WTC11 (cell line): ENCODE results near the gene RNF19B. TPM values are rescaled to one million over a fixed set of nuclear protein-coding genes. Genes with fewer than 3 reads are reported as not detected.
"Not testable (repeated sequence)": the region's sequence is repeated elsewhere in the genome, so short reads cannot be mapped to it uniquely, and the experiment has no call there.

Source experiments
- ATAC-seq: fragments of 200-7000 bp; cut with Tn5 transposase; 2 replicates; pipeline ENCODE4 v1.10.0; 2021; ENCODE audit warnings: mild to moderate bottlenecking, moderate library complexity
- CTCF ChIA-PET: fragments of 300-600 bp; sonication (Branson Sonifier 250); formaldehyde crosslinking; loops from one replicate; lab custom pipeline; 2021; ENCODE audit warnings: antibody characterized with exemption; lab: Charles Lee
- POLR2A ChIA-PET: fragments of 350-600 bp; sonication (Branson Sonifier 250); formaldehyde crosslinking; loops from one replicate; lab custom pipeline; 2021; ENCODE audit warnings: antibody characterized with exemption; lab: Charles Lee
- DNase-seq: peaks from one replicate; pipeline ENCODE4 v3.0.0; 2021; ENCODE audit warnings: low spot score
- H3K27ac Mint-ChIP-seq: 2 replicates; pipeline ENCODE4 v1.8.0; 2021; ENCODE audit warnings: mixed read lengths
- H3K27me3 Mint-ChIP-seq: 2 replicates; pipeline ENCODE4 v1.8.0; 2021; ENCODE audit warnings: low read depth, mild to moderate bottlenecking, moderate library complexity, mixed read lengths
- H3K36me3 Mint-ChIP-seq: 2 replicates; pipeline ENCODE4 v1.8.0; 2021; ENCODE audit warnings: mixed read lengths
- H3K4me1 Mint-ChIP-seq: 2 replicates; pipeline ENCODE4 v1.8.0; 2022; ENCODE audit warnings: mixed read lengths
- H3K4me3 Mint-ChIP-seq: 2 replicates; pipeline ENCODE4 v1.8.0; 2021; ENCODE audit warnings: mild to moderate bottlenecking, moderate library complexity, mixed read lengths
- H3K9me3 Mint-ChIP-seq: 2 replicates; pipeline ENCODE4 v1.8.0; 2021; ENCODE audit warnings: mixed read lengths
- ATF2 ChIP-seq: sonication (generic); formaldehyde crosslinking; IDR thresholded peaks from 2 replicates; pipeline ENCODE4 v1.8.1; 2022; ENCODE audit warnings: low read depth, missing genetic modification reagents, borderline replicate concordance
- CBFB ChIP-seq: sonication (generic); formaldehyde crosslinking; IDR thresholded peaks from 2 replicates; pipeline ENCODE4 v1.8.1; 2022; ENCODE audit warnings: mild to moderate bottlenecking, low read depth, missing genetic modification reagents
- E2F1 ChIP-seq: sonication (generic); formaldehyde crosslinking; IDR thresholded peaks from 2 replicates; pipeline ENCODE4 v1.8.0; 2022; ENCODE audit warnings: mild to moderate bottlenecking, missing genetic modification reagents
- E2F5 ChIP-seq: sonication (generic); formaldehyde crosslinking; IDR thresholded peaks from 2 replicates; pipeline ENCODE4 v1.8.1; 2022; ENCODE audit warnings: mild to moderate bottlenecking, moderate library complexity, missing genetic modification reagents
- ETV6 ChIP-seq: sonication (generic); formaldehyde crosslinking; IDR thresholded peaks from 2 replicates; pipeline ENCODE4 v1.8.1; 2022; ENCODE audit warnings: mild to moderate bottlenecking, missing genetic modification reagents
- FOXP1 ChIP-seq: sonication (generic); formaldehyde crosslinking; IDR thresholded peaks from 2 replicates; pipeline ENCODE4 v1.8.0; 2022; ENCODE audit warnings: missing genetic modification reagents, mild to moderate bottlenecking, moderate library complexity, borderline replicate concordance
- GRHL2 ChIP-seq: fragments of 250-450 bp; sonication (Bioruptor Pico); IDR thresholded peaks from 2 replicates; pipeline ENCODE4 v1.8.0; 2022; ENCODE audit warnings: mild to moderate bottlenecking, moderate library complexity; ENCODE audit not compliant: insufficient replicate concordance, severe bottlenecking
- MAX ChIP-seq: sonication (generic); formaldehyde crosslinking; IDR thresholded peaks from 2 replicates; pipeline ENCODE4 v1.8.0; 2022; ENCODE audit warnings: mild to moderate bottlenecking, missing genetic modification reagents
- MYBL2 ChIP-seq: sonication (generic); formaldehyde crosslinking; IDR thresholded peaks from 2 replicates; pipeline ENCODE4 v1.8.1; 2023; ENCODE audit warnings: mild to moderate bottlenecking, moderate library complexity, missing genetic modification reagents
- OVOL2 ChIP-seq: fragments of 250-450 bp; sonication (Bioruptor Pico); IDR thresholded peaks from 2 replicates; pipeline ENCODE4 v1.9.0; 2021; ENCODE audit warnings: mild to moderate bottlenecking, borderline replicate concordance
- TP53 ChIP-seq: sonication (generic); formaldehyde crosslinking; IDR thresholded peaks from 2 replicates; pipeline ENCODE4 v1.8.1; 2023; ENCODE audit warnings: mild to moderate bottlenecking, missing genetic modification reagents
- ZNF121 ChIP-seq: sonication (generic); formaldehyde crosslinking; IDR thresholded peaks from 2 replicates; pipeline ENCODE4 v1.8.0; 2023; ENCODE audit warnings: missing genetic modification reagents
- ZNF138 ChIP-seq: sonication (generic); formaldehyde crosslinking; conservative IDR thresholded peaks from 2 replicates; pipeline ENCODE4 v1.8.1; 2022; ENCODE audit warnings: mild to moderate bottlenecking, moderate library complexity, missing genetic modification reagents
- ZNF281 ChIP-seq: sonication (generic); formaldehyde crosslinking; IDR thresholded peaks from 2 replicates; pipeline ENCODE4 v1.8.0; 2023; ENCODE audit warnings: mild to moderate bottlenecking, missing genetic modification reagents
- ZNF317 ChIP-seq: sonication (generic); formaldehyde crosslinking; IDR thresholded peaks from 2 replicates; pipeline ENCODE4 v1.8.1; 2023; ENCODE audit warnings: low read depth, mild to moderate bottlenecking, moderate library complexity, missing genetic modification reagents, borderline replicate concordance
- total RNA-seq: library from RNA; stranded (reverse); gene quantifications from 3 replicates; pipeline ENCODE4 v1.2.3, GENCODE V29; 2021

RNF19B gene
- total RNA-seq, 1 experiment from 2014 or later, result 21.9 TPM

GRCh38 chr1:32978854-32979253 is 14.2 kb upstream of the RNF19B start:
- peaks cover 18% of the 10 kb centered on the region for H3K27me3 Mint-ChIP-seq
- ChIA-PET CTCF (no interaction called here), POLR2A (no interaction called here)
- H3K9me3 Mint-ChIP-seq, result 0 out of 2 replicates have a peak, but pooled peaks cover 3% of the 10 kb centered on the region
- peaks cover 10% of the 10 kb centered on the region for H3K36me3 Mint-ChIP-seq
- ATAC-seq (no peak), DNase-seq (no peak)
- no peak overlapping the region for H3K27ac Mint-ChIP-seq
- TF ChIP-seq E2F1 (CRISPR knock-in tag) (no peak), OVOL2 (CRISPR knock-in tag) (no peak), MYBL2 (CRISPR knock-in tag) (no peak), ZNF317 (CRISPR knock-in tag) (no peak), ZNF121 (peak; percentile 78; the same call in 1 of the 2 replicates)
- H3K4me1 Mint-ChIP-seq, result peaks cover 49% of the 10 kb centered on the region
- H3K4me3 Mint-ChIP-seq, result no peak overlapping the region

GRCh38 chr1:32977546-32978087 is 13.0 kb upstream of the RNF19B start:
- no peak for DNase-seq
- Mint-ChIP-seq H3K36me3 (peaks cover 10% of the 10 kb centered on the region), H3K27me3 (peaks cover 19% of the 10 kb centered on the region), H3K27ac (no peak overlapping the region), H3K4me1 (peaks cover 36% of the 10 kb centered on the region), H3K4me3 (no peak overlapping the region), H3K9me3 (0 out of 2 replicates have a peak, but pooled peaks cover 3% of the 10 kb centered on the region)
- TF ChIP-seq GRHL2 (CRISPR knock-in tag), result no peak
- TF ChIP-seq FOXP1, result no peak
- no peak for TF ChIP-seq ATF2 (CRISPR knock-in tag)
- TF ChIP-seq ETV6, result no peak
- no peak for TF ChIP-seq E2F5 (CRISPR knock-in tag)
- no peak for ATAC-seq
- CTCF ChIA-PET, result interaction anchor here (1.3 kb wide), 1 partner anchor 85 kb away, joined by 3 read pairs; no protein-coding TSS in a partner anchor
- POLR2A ChIA-PET, result interaction anchor here (0.8 kb wide), 1 partner anchor 13 kb away, joined by 5 read pairs; the partner anchor contains the start of gene RNF19B

- Mint-ChIP-seq H3K4me1 (peaks cover 21% of the 10 kb centered on the region), H3K27me3 (peaks cover 45% of the 10 kb centered on the region), H3K36me3 (peaks cover 10% of the 10 kb centered on the region)
- H3K4me3 Mint-ChIP-seq, CTCF ChIA-PET, DNase-seq, H3K9me3 Mint-ChIP-seq, POLR2A ChIA-PET, H3K27ac Mint-ChIP-seq, ATAC-seq: not testable (repeated sequence)
These were observed 10.4 kb upstream of the RNF19B start for GRCh38 chr1:32975055-32975454.

GRCh38 chr1:32973458-32973857 is 8.8 kb upstream of the RNF19B start:
- CTCF ChIA-PET, result not testable (repeated sequence)

GRCh38 chr1:32972814-32973428 is 8.3 kb upstream of the RNF19B start:
- H3K4me3 Mint-ChIP-seq, result peak overlapping the region; percentile 69
- 0 out of 2 replicates have a peak, but pooled peaks cover 3% of the 10 kb centered on the region for H3K9me3 Mint-ChIP-seq
- peaks cover 60% of the 10 kb centered on the region for H3K27me3 Mint-ChIP-seq
- no peak overlapping the region for H3K27ac Mint-ChIP-seq
- ChIA-PET POLR2A (interaction anchor here (0.8 to 1.3 kb wide), 2 partner anchors 9 to 16 kb away, joined by 6 to 7 read pairs; partner anchors contain the start of gene RNF19B), CTCF (interaction anchor here (1.1 to 1.3 kb wide), 2 partner anchors 40 to 97 kb away, joined by 3 to 6 read pairs; no protein-coding TSS in a partner anchor)
- H3K4me1 Mint-ChIP-seq, result peaks cover 13% of the 10 kb centered on the region
- ATAC-seq, result peak; percentile 98
- DNase-seq, result peak; percentile 80
- peaks cover 10% of the 10 kb centered on the region for H3K36me3 Mint-ChIP-seq
- TF ChIP-seq MYBL2 (CRISPR knock-in tag) (peak; percentile 75), MAX (CRISPR knock-in tag) (peak; percentile 79; the same call in 1 of the 2 replicates), ZNF138 (CRISPR knock-in tag) (0 out of 2 replicates have a peak, but pooled peaks have one; percentile 47), ZNF281 (peak; percentile 45; the same call in 1 of the 2 replicates), CBFB (CRISPR knock-in tag) (no peak; the same call in 1 of the 2 replicates), TP53 (peak; percentile 80)

More at GRCh38 chr1:32973458-32973857, 8.8 kb upstream of the RNF19B start:
- not testable (repeated sequence) for H3K4me3 Mint-ChIP-seq, ATAC-seq, H3K9me3 Mint-ChIP-seq, H3K27ac Mint-ChIP-seq, DNase-seq
- POLR2A ChIA-PET, result interaction anchor here (0.8 kb wide), 1 partner anchor 16 kb away, joined by 6 read pairs; no protein-coding TSS in a partner anchor
- Mint-ChIP-seq H3K36me3 (peaks cover 10% of the 10 kb centered on the region), H3K27me3 (peaks cover 54% of the 10 kb centered on the region), H3K4me1 (peaks cover 15% of the 10 kb centered on the region)
